Measurements from ENCODE around the gene MIR17HG. TPM values are rescaled to one million over a fixed set of nuclear protein-coding genes. Genes with fewer than 3 reads are reported as not detected.
A peak's percentile ranks its signal among the peaks of the same experiment; 100 is the strongest.
"Not testable (repeated sequence)": the region's sequence is repeated elsewhere in the genome, so short reads cannot be mapped to it uniquely, and the experiment has no call there.

Gene MIR17HG
- total RNA-seq, 2 experiments from 2014 or later, result 10.1 to 11.9 TPM

DNA sequence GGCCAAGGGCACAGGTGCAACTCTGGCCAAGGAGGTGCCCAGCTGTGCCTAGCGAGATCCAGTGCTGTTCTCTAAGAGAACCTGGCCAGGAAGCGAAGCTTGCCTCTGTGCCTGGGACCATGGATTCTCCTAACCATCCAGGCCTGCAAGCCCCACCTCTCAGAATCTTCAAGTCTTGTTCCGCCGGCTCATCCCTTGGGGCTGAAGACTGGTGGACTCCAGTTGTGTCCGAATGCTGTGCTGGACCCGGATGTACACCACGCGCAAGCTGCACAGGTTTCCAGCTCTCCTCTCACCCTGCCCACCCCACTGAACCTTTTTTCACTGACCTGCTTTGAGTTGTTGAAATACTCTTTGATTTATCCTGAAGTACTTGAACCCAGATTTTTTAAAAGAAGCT, 27.5 kb upstream of the MIR17HG start:
- Mint-ChIP-seq H3K27me3 (peaks cover 22% of the 10 kb centered on the region), H3K36me3 (no peaks in the 10 kb centered on the region), H3K4me1 (peaks cover 19% of the 10 kb centered on the region), H3K9me3 (no peaks in the 10 kb centered on the region), H3K27ac (no peak overlapping the region), H3K4me3 (no peak overlapping the region)
- POLR2A ChIA-PET, result no interaction called here
- ATAC-seq (ENCODE audit: low read depth) (no peak), DNase-seq (no peak)

GRCh38 chr13:91320990-91321389, 26.5 kb upstream of the MIR17HG start:
- H3K9me3 Mint-ChIP-seq; POLR2A ChIA-PET; H3K27ac Mint-ChIP-seq; H3K36me3 Mint-ChIP-seq; DNase-seq; H3K4me3 Mint-ChIP-seq; ATAC-seq (ENCODE audit: low read depth): not testable (repeated sequence)
- H3K4me1 Mint-ChIP-seq, result peaks cover 18% of the 10 kb centered on the region
- peaks cover 21% of the 10 kb centered on the region for H3K27me3 Mint-ChIP-seq

DNA sequence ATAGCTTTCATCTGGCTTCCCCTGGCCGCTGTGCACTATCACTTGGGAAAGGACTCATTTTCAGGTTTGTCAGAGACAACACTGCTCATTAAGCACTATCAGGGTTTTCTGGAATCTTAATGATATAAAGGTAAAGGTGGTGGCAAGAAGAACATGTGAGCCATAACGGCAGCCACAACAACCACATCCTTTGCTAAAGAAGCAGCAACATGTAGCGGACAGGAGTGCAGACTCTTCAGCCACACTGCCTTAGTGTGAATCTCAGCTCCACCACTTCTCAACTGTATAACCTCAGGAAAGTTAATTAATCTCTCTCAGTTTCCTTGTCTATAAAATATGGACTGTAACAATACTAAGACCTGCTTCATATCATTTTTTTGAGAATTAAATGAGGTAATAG, 24.1 kb upstream of the MIR17HG start:
- H3K4me3 Mint-ChIP-seq, result no peak overlapping the region
- H3K36me3 Mint-ChIP-seq, result no peaks in the 10 kb centered on the region
- no peaks in the 10 kb centered on the region for H3K9me3 Mint-ChIP-seq
- H3K27ac Mint-ChIP-seq, result no peak overlapping the region
- peak; percentile 80 for ATAC-seq (ENCODE audit: low read depth)
- peaks cover 8% of the 10 kb centered on the region for H3K27me3 Mint-ChIP-seq
- DNase-seq, result no peak
- H3K4me1 Mint-ChIP-seq, result peaks cover 16% of the 10 kb centered on the region
- POLR2A ChIA-PET, result interaction anchor here (1.3 kb wide), 1 partner anchor 24 kb away, joined by 3 read pairs; the partner anchor contains the start of gene MIR17HG

GRCh38 chr13:91326146-91326545, 21.3 kb upstream of the MIR17HG start:
- Mint-ChIP-seq H3K4me3 (no peak overlapping the region), H3K9me3 (no peaks in the 10 kb centered on the region), H3K27me3 (peaks cover 8% of the 10 kb centered on the region), H3K4me1 (peaks cover 17% of the 10 kb centered on the region), H3K36me3 (no peaks in the 10 kb centered on the region), H3K27ac (no peak overlapping the region)
- DNase-seq (no peak), ATAC-seq (ENCODE audit: low read depth) (no peak)
- POLR2A ChIA-PET, result no interaction called here

DNA sequence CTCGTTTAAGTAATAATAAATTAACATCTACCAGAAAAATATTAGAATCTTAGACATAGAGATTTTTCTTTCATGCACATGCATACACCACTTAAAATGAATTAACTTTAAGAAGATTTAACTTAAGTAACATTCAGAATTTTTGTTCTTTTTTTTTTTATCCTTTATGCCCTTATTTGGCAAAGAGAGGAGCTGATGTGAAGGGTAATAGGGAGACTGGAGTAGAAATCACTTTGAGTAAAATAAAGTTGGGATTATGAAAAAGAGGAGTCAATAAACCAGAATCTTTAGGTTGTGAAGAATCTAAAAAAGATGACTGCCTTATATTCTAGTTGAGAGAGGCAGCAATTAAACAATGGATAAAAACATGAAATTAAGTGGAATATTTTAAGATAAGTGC, 18.8 kb upstream of the MIR17HG start:
- peaks cover 10% of the 10 kb centered on the region for H3K4me1 Mint-ChIP-seq
- ATAC-seq (ENCODE audit: low read depth) (no peak), DNase-seq (no peak)
- no peak overlapping the region for H3K27ac Mint-ChIP-seq
- H3K4me3 Mint-ChIP-seq, result no peak overlapping the region
- no peaks in the 10 kb centered on the region for H3K9me3 Mint-ChIP-seq
- no peaks in the 10 kb centered on the region for H3K36me3 Mint-ChIP-seq
- POLR2A ChIA-PET, result no interaction called here
- H3K27me3 Mint-ChIP-seq, result peaks cover 7% of the 10 kb centered on the region

DNA sequence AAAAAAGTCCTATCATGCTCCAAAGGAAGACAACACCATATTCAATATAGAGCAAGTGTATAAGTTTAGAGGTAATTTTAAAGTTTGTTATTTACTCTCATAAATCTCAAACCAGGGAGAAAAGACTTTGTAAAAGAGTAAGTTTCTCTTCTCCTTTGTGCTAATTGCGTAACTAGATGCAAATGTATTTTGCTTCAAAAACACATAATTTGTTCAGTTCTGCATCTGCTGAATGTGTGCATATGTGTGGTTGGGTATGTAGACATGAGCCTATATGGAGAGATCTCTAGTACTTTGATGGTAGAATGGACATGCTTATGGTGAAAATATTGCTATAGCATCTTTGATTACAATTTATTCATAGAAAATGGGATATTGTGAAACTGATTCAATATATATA, 17.8 kb upstream of the MIR17HG start:
- H3K9me3 Mint-ChIP-seq, result no peaks in the 10 kb centered on the region
- H3K36me3 Mint-ChIP-seq, result peaks cover 3% of the 10 kb centered on the region
- ATAC-seq (ENCODE audit: low read depth) (no peak), DNase-seq (no peak)
- peaks cover 10% of the 10 kb centered on the region for H3K4me1 Mint-ChIP-seq
- POLR2A ChIA-PET, result no interaction called here
- peaks cover 5% of the 10 kb centered on the region for H3K27me3 Mint-ChIP-seq
- H3K4me3 Mint-ChIP-seq, result no peak overlapping the region
- H3K27ac Mint-ChIP-seq, result no peak overlapping the region

DNA sequence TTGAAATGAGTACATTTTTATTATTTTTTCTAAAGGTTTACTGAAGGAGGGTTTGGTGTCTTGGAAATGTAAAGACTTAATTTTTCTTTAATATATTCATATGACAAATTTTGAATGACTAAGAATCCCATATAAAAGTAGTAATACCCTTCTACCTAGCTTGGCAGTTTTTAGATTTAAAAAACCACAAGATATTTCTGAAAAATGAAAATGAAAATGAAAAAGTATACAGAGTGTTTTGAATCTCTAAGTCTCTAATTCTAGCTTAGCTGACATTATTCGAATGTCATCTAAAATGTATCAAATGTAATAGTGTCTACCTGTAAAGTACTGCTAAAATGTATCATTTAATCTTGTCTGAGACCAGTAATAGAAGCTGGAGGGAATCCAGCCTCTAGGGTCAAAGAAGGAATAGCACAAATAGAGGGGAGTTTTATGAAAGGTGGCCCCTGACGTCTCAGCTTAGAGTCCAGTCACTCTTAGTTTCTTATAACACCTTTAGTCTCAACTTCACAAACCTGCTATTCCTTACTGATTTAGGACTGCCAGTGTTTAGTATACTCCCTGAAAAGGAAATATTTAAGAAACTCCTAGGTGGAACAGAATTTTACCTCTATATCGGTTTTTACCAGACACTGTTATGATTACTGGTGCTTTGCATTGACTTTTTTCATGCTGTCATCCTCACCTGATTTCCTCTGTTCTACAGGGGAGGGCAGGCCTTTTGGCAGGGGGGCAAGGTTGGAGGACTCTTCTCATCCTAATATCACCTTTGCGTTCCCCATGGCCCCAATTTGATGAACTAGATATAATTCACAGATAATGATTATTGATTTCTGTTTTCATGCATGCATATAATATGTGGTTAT, 16.2 kb upstream of the MIR17HG start:
- Mint-ChIP-seq H3K4me3 (peak overlapping the region; percentile 63), H3K27ac (peak overlapping the region; percentile 71), H3K36me3 (peaks cover 3% of the 10 kb centered on the region), H3K27me3 (peaks cover 5% of the 10 kb centered on the region), H3K9me3 (no peaks in the 10 kb centered on the region), H3K4me1 (peaks cover 10% of the 10 kb centered on the region)
- no peak for ATAC-seq (ENCODE audit: low read depth)
- DNase-seq, result no peak
- POLR2A ChIA-PET, result interaction anchor here (1.1 kb wide), 1 partner anchor 16 kb away, joined by 7 read pairs; the partner anchor contains the start of gene MIR17HG

GRCh38 chr13:91346062-91346461, 1.4 kb upstream of the MIR17HG start:
- ATAC-seq (ENCODE audit: low read depth), result no peak
- POLR2A ChIA-PET, result no interaction called here
- Mint-ChIP-seq H3K4me3 (no peak overlapping the region), H3K27ac (no peak overlapping the region), H3K4me1 (peaks cover 23% of the 10 kb centered on the region), H3K36me3 (peaks cover 11% of the 10 kb centered on the region), H3K9me3 (no peaks in the 10 kb centered on the region), H3K27me3 (peaks cover 5% of the 10 kb centered on the region)
- no peak for DNase-seq

- H3K36me3 Mint-ChIP-seq, result peaks cover 16% of the 10 kb centered on the region
- no peaks in the 10 kb centered on the region for H3K9me3 Mint-ChIP-seq
- peaks cover 5% of the 10 kb centered on the region for H3K27me3 Mint-ChIP-seq
Measured at GRCh38 chr13:91346850-91347201, 661 bp upstream of the MIR17HG start.

DNA sequence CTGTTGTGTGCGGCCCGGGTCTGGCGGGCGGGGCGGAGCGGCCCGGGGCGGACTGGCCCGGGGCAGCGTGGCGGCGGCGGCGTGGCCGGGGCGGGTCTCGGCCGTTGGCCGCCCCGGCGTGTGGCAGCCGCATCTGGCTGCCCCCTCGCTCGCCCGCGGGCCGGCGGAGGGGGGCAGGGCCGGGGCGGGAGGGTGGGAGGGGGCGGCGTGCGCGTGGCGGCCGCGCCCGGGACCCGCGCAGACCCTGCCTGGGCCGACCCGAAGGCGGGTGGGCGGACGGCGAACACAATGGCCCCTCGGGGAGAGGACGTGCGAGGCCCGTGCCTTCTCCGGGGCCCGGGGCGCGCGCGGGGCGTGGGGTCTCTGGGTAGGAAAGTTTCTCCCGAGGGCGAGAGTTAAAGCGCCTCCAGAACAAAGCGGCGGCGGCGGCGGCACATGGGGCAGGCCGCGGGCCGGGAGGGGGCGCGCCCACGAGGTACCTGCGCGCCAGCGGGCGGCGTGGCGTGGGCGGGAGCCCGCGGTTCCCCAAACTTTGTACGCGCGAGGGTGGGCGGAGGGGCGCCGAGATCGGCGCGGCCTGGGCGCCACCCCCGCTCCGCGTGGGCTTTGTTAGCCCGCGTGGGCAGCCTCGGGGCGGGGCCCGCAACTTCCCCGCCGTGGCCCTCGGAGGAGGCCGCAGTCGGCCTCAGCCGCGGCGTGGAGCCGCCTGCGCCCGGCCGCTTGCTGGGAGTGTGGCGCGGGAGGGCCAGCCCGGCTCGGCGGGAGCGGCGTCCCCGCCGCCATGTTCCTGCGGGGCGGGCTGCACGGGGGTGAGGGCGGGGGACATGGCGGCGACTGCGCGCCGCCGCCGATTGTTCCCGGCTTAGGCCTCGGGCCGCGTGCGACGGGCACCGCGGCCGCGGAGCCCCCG, 764 bp downstream of the MIR17HG start:
- Mint-ChIP-seq H3K4me3 (peak overlapping the region; percentile 40), H3K4me1 (peaks cover 33% of the 10 kb centered on the region), H3K9me3 (no peaks in the 10 kb centered on the region), H3K36me3 (peaks cover 18% of the 10 kb centered on the region), H3K27me3 (peaks cover 4% of the 10 kb centered on the region), H3K27ac (no peak overlapping the region)
- DNase-seq (peak; percentile 77), ATAC-seq (ENCODE audit: low read depth) (peak; percentile 50)
- POLR2A ChIA-PET, result interaction anchor here (1.2 to 1.5 kb wide), 3 partner anchors 11 to 52 kb away, joined by 3 to 15 read pairs (median 4); no protein-coding TSS in a partner anchor

More at GRCh38 chr13:91346850-91347201, 661 bp upstream of the MIR17HG start:
- peak overlapping the region; percentile 95 for H3K4me3 Mint-ChIP-seq
- DNase-seq (no peak), ATAC-seq (ENCODE audit: low read depth) (peak; percentile 16)
- H3K4me1 Mint-ChIP-seq, result peaks cover 30% of the 10 kb centered on the region
- POLR2A ChIA-PET, result interaction anchor here (1.2 to 1.5 kb wide), 5 partner anchors 13 to 53 kb away, joined by 3 to 15 read pairs (median 4); no protein-coding TSS in a partner anchor
- H3K27ac Mint-ChIP-seq, result peak overlapping the region; percentile 96

DNA sequence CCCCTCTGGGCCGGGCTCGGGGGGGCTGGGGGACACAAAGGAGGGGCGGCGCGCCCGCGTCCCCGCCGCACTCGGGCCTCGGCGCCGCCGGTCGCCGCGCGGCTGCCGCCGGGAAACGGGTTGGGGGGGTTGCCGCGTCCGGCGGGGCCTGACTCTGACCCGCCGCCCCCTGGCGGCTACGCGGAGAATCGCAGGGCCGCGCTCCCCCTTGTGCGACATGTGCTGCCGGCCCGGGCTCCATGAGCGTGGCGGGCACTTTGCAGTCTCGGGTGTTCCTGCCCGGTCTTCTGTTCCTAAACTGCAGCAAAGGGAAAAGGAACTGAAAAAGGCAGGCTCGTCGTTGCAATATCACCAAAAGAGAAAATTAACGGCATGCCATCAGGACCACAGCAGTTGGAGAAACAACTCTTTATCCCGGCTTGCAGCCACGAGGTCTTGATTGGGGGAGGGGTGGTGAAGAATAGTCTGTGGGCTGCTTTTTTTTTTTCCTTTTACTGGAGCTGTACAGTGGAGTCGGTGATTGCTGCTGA, 1.5 kb downstream of the MIR17HG start:
- H3K36me3 Mint-ChIP-seq, result peaks cover 21% of the 10 kb centered on the region
- H3K4me1 Mint-ChIP-seq, result peaks cover 33% of the 10 kb centered on the region
- ATAC-seq (ENCODE audit: low read depth) (peak; percentile 57), DNase-seq (peak; percentile 96)
- POLR2A ChIA-PET, result no interaction called here
- no peaks in the 10 kb centered on the region for H3K27me3 Mint-ChIP-seq
- no peaks in the 10 kb centered on the region for H3K9me3 Mint-ChIP-seq
- H3K27ac Mint-ChIP-seq, result peak overlapping the region; percentile 61
- peak overlapping the region; percentile 78 for H3K4me3 Mint-ChIP-seq

DNA sequence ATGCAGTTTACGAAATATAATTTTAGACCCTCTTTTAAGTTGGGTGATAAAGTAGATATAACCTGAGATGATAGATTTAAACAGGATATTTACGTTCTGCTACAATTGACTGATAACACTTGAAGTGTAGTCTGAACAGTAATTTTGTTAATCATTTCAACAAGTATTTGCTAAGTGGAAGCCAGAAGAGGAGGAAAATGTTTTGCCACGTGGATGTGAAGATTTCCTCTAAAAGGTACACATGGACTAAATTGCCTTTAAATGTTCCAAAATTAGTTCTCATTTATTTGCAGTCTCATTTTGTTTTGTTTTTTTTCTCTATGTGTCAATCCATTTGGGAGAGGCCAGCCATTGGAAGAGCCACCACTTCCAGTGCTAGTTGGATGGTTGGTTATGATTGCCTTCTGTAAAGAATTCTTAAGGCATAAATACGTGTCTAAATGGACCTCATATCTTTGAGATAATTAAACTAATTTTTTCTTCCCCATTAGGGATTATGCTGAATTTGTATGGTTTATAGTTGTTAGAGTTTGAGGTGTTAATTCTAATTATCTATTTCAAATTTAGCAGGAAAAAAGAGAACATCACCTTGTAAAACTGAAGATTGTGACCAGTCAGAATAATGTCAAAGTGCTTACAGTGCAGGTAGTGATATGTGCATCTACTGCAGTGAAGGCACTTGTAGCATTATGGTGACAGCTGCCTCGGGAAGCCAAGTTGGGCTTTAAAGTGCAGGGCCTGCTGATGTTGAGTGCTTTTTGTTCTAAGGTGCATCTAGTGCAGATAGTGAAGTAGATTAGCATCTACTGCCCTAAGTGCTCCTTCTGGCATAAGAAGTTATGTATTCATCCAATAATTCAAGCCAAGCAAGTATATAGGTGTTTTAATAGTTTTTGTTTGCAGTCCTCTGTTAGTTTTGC, 2.8 kb downstream of the MIR17HG start:
- DNase-seq (no peak), ATAC-seq (ENCODE audit: low read depth) (no peak)
- POLR2A ChIA-PET, result no interaction called here
- peaks cover 33% of the 10 kb centered on the region for H3K4me1 Mint-ChIP-seq
- peak overlapping the region; percentile 78 for H3K4me3 Mint-ChIP-seq
- H3K27me3 Mint-ChIP-seq, result no peaks in the 10 kb centered on the region
- no peaks in the 10 kb centered on the region for H3K9me3 Mint-ChIP-seq
- peak overlapping the region; percentile 44 for H3K27ac Mint-ChIP-seq
- H3K36me3 Mint-ChIP-seq, result peaks cover 25% of the 10 kb centered on the region
